ENCODE data around the gene CFAP221. TPM values are rescaled to one million over a fixed set of nuclear protein-coding genes. Genes with fewer than 3 reads are reported as not detected.

CFAP221 gene
- polyA plus RNA-seq, 1 donor (not counting 4 experiments of a cell fraction or from before 2014, with no cell fraction given), result not detected

GRCh38 chr2:119644186-119644585, 99.9 kb downstream of the CFAP221 start:
- Histone ChIP-seq H4K20me1 (ENCODE audit: control insufficient read depth, extremely low read depth, insufficient read depth, low read length) (no peaks in the 10 kb centered on the region), H3K9me1 (ENCODE audit: control insufficient read depth, extremely low read depth, insufficient read depth, low read length) (no peaks in the 10 kb centered on the region), H3K4me3 (ENCODE audit: control insufficient read depth in 2 of 3, extremely low read depth in 1 of 3, insufficient read depth in 2 of 3, low read depth in 1 of 3, low read length in 3 of 3) (no peak overlapping the region), H3K9ac (ENCODE audit: control insufficient read depth, extremely low read depth, insufficient read depth, low read length) (no peak overlapping the region), H3K79me2 (ENCODE audit: control insufficient read depth, insufficient read depth, low read length) (no peaks in the 10 kb centered on the region), H3K4me1 (ENCODE audit: control insufficient read depth, extremely low read depth, insufficient read depth, low read length) (peaks cover 11% of the 10 kb centered on the region), H3K36me3 (ENCODE audit: control insufficient read depth in 2 of 2, extremely low read depth in 1 of 2, insufficient read depth in 2 of 2, low read length in 2 of 2) (no peaks in the 10 kb centered on the region), H3K9me3 (ENCODE audit: control insufficient read depth, low read depth, low read length) (no peaks in the 10 kb centered on the region), H3K27ac (ENCODE audit: control insufficient read depth, insufficient read depth, low read length) (no peak overlapping the region), H3K4me2 (ENCODE audit: control insufficient read depth, extremely low read depth, insufficient read depth, low read depth, low read length) (no peak overlapping the region), H2AFZ (ENCODE audit: control insufficient read depth, low read length) (no peak overlapping the region), H3K27me3 (ENCODE audit: control insufficient read depth, extremely low read depth, insufficient read depth, low read length) (peaks cover 8% of the 10 kb centered on the region)
- TF ChIP-seq CTCF (optimal IDR thresholded peaks at IDR 0.05 in 1 of 3, IDR thresholded peaks at IDR 0.05 in 1 of 3, conservative IDR thresholded peaks at IDR 0.05 in 1 of 3; ENCODE audit: extremely low read depth in 1 of 3, insufficient read depth in 2 of 3, low read length in 3 of 3), result no peak
- TF ChIP-seq EZH2 (IDR thresholded peaks at IDR 0.05; ENCODE audit: low read length), result no peak
- DNase-seq (ENCODE audit: low read depth, low spot score) (no peak), FAIRE-seq (no peak)
- dilution Hi-C loops (cut with MboI; ENCODE audit: extremely low pct_ligation_motif_present, low sequenced_read_pairs), result no loop called here

DNA sequence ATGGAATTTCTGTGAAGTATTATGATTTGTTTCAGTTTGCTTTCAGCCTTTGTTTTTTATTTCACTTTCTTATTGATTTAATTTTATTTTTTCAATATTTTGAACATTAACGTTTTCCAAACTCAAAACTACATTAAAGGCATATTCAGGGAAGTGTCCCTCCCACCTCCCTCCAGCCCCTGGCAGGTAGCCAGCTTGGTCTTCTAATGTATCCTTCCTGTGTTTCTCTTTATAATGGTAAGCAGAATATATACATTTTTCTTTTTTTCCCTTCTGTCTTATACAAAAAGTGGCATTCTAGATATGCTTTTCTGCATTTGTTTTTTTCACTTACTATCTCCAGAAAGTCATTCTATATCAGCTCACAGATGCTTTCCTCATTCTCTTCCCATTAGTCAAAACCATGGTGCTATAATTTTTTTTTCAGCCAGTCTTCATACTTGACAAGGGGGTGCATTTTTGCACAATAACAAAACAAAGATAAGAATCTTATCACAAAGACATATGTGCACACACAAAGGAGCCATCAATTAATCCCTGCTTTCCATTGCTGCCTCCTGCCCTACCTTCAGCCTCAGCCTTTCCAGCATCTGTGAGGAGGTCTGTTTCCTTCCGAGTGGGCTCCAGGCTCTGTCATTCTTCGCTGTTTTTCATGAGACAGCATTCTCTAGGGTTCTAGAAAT, 101.1 kb downstream of the CFAP221 start:
- peaks cover 11% of the 10 kb centered on the region for H3K4me1 ChIP-seq (ENCODE audit: control insufficient read depth, extremely low read depth, insufficient read depth, low read length)
- H3K4me2 ChIP-seq (ENCODE audit: control insufficient read depth, extremely low read depth, insufficient read depth, low read depth, low read length), result no peak overlapping the region
- FAIRE-seq, result no peak
- no peaks in the 10 kb centered on the region for H3K9me1 ChIP-seq (ENCODE audit: control insufficient read depth, extremely low read depth, insufficient read depth, low read length)
- H3K4me3 ChIP-seq (ENCODE audit: control insufficient read depth in 2 of 3, extremely low read depth in 1 of 3, insufficient read depth in 2 of 3, low read depth in 1 of 3, low read length in 3 of 3), result no peak overlapping the region
- dilution Hi-C loops (cut with MboI; ENCODE audit: extremely low pct_ligation_motif_present, low sequenced_read_pairs), result no loop called here
- H3K27me3 ChIP-seq (ENCODE audit: control insufficient read depth, extremely low read depth, insufficient read depth, low read length), result peaks cover 4% of the 10 kb centered on the region
- H3K27ac ChIP-seq (ENCODE audit: control insufficient read depth, insufficient read depth, low read length), result no peak overlapping the region
- TF ChIP-seq EZH2 (IDR thresholded peaks at IDR 0.05; ENCODE audit: low read length) (no peak), CTCF (optimal IDR thresholded peaks at IDR 0.05 in 1 of 3, IDR thresholded peaks at IDR 0.05 in 1 of 3, conservative IDR thresholded peaks at IDR 0.05 in 1 of 3; ENCODE audit: extremely low read depth in 1 of 3, insufficient read depth in 2 of 3, low read length in 3 of 3) (no peak)
- H3K79me2 ChIP-seq (ENCODE audit: control insufficient read depth, insufficient read depth, low read length), result no peaks in the 10 kb centered on the region
- H3K9ac ChIP-seq (ENCODE audit: control insufficient read depth, extremely low read depth, insufficient read depth, low read length), result no peak overlapping the region
- no peaks in the 10 kb centered on the region for H3K36me3 ChIP-seq (ENCODE audit: control insufficient read depth in 2 of 2, extremely low read depth in 1 of 2, insufficient read depth in 2 of 2, low read length in 2 of 2)
- no peaks in the 10 kb centered on the region for H4K20me1 ChIP-seq (ENCODE audit: control insufficient read depth, extremely low read depth, insufficient read depth, low read length)
- no peak overlapping the region for H2AFZ ChIP-seq (ENCODE audit: control insufficient read depth, low read length)
- no peak for DNase-seq (ENCODE audit: low read depth, low spot score)
- H3K9me3 ChIP-seq (ENCODE audit: control insufficient read depth, low read depth, low read length), result no peaks in the 10 kb centered on the region

Measured in keratinocyte (primary cell).